ENCODE measurements around the gene IGF1R. TPM values are rescaled to one million over a fixed set of nuclear protein-coding genes. Genes with fewer than 3 reads are reported as not detected.

IGF1R gene
- total RNA-seq, 2 experiments from 2014 or later: 22.8 to 24.7 TPM

DNA sequence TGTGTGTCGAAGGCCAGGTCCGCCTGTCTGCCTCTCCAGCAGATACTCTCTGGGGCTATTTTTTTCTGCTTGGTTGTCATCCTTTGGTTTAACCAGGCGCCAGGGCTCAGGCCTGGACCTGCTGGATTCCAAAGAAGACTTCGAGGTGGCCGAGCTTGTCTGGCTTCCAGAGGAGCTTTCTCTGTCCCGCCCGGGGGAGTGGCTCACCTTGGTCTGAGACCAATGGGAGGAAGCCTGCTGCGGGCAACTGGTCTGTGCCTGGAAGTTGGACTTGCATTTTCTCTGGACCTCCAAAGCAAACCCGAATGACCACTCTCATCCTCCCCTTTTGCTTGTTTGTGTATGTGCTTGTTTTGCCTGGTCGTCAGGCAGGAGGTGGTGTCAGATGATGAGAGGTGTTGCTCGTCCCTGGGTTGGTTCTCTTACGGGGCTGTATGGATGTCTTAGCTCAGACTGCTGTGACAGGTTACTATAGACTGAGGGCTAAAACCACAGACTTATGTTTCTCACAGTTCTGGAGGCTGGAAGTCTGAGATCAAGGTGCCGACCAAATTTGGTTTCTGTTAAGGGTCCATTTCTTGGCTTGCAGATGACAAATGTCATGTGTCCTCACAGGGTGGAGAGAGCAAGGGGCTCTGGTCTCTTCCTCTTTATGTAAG lies 19.3 kb downstream of the IGF1R start:
- Mint-ChIP-seq H3K27ac (no peak overlapping the region), H3K36me3 (ENCODE audit: low read depth) (peaks cover 3% of the 10 kb centered on the region), H3K27me3 (no peaks in the 10 kb centered on the region), H3K4me3 (no peak overlapping the region), H3K4me1 (ENCODE audit: low read depth) (peaks cover 63% of the 10 kb centered on the region), H3K9me3 (no peaks in the 10 kb centered on the region)
- intact Hi-C loops (cut with micrococcal nuclease): no loop called here
- CTCF ChIA-PET: interaction anchor here (1.2 to 2.5 kb wide), 6 partner anchors 8 to 148 kb away, joined by 3 to 9 read pairs (median 4); no protein-coding TSS in a partner anchor
- TF ChIP-seq, protein P1, sequence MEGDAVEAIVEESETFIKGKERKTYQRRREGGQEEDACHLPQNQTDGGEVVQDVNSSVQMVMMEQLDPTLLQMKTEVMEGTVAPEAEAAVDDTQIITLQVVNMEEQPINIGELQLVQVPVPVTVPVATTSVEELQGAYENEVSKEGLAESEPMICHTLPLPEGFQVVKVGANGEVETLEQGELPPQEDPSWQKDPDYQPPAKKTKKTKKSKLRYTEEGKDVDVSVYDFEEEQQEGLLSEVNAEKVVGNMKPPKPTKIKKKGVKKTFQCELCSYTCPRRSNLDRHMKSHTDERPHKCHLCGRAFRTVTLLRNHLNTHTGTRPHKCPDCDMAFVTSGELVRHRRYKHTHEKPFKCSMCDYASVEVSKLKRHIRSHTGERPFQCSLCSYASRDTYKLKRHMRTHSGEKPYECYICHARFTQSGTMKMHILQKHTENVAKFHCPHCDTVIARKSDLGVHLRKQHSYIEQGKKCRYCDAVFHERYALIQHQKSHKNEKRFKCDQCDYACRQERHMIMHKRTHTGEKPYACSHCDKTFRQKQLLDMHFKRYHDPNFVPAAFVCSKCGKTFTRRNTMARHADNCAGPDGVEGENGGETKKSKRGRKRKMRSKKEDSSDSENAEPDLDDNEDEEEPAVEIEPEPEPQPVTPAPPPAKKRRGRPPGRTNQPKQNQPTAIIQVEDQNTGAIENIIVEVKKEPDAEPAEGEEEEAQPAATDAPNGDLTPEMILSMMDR (IDR thresholded peaks at IDR 0.05): no peak
- ATAC-seq (no peak), DNase-seq (no peak)
- POLR2A ChIA-PET: interaction anchor here (1.3 kb wide), 1 partner anchor 11 kb away, joined by 4 read pairs; no protein-coding TSS in a partner anchor

DNA sequence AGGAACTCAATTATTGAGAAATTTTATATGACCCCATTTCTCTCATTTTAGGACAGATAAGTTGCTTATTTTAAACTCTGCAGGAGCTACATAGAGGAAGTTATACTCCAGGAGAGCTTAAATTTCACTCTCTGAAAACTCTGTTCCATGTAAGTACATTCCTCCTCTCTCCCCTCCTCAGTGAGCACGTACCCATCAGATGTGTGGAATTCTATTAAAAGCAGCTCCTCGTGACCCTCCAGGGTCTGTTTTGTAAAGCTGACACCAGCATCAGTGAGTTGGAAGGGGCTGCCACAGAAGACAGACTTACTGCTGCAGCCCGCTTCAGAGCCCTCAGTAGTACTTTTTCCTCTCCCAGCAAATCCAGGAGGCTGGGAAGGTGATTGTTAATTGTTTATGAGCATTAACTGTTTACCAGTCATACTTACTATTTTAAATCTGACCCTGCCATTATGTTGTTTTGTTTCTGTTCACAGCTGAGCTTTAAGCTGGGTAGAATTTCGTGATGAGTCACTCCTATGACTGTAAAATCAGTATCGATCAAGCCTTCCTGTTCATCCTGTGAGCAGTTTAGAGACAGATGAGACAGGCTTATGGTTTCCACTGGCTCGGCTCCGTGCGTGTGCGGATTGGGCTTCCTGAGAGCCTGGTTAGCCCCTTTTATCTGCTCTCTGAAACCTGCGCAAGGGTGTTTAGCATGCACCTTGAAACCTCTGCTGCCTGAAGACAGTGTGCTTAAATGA lies 20.4 kb downstream of the IGF1R start:
- ChIA-PET CTCF (interaction anchor here (1.4 to 2.5 kb wide), 4 partner anchors 9 to 150 kb away, joined by 3 to 9 read pairs (median 6); no protein-coding TSS in a partner anchor), POLR2A (no interaction called here)
- intact Hi-C loops (cut with micrococcal nuclease): no loop called here
- DNase-seq (peak; percentile 69), ATAC-seq (peak; percentile 96)
- peaks cover 62% of the 10 kb centered on the region for H3K4me1 Mint-ChIP-seq (ENCODE audit: low read depth)
- H3K27me3 Mint-ChIP-seq: no peaks in the 10 kb centered on the region
- peak overlapping the region; percentile 32 for H3K27ac Mint-ChIP-seq
- H3K4me3 Mint-ChIP-seq: no peak overlapping the region
- H3K36me3 Mint-ChIP-seq (ENCODE audit: low read depth): peaks cover 3% of the 10 kb centered on the region
- TF ChIP-seq, protein P1 (IDR thresholded peaks at IDR 0.05): no peak
- no peaks in the 10 kb centered on the region for H3K9me3 Mint-ChIP-seq

DNA sequence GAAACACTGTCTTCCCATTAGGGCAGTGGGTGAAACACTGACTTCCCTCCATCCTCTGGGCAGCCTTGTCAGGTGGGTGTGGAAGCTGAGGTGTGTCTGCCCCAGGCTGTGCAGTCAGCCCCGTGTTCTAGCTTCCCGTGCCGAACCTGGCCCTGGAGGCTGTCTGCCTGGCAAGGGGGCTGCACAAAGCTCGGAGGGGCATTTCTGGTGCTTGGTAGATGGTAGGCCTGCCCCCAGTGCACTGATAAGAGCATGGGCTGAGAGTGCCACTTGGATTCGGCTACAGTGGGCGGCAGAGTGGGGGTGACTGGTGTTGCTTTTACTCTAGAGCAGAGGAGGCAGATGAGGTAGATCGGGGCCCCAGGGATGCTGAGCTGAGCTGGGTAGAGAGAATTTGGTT lies 21.3 kb downstream of the IGF1R start:
- Mint-ChIP-seq H3K4me1 (ENCODE audit: low read depth) (peaks cover 62% of the 10 kb centered on the region), H3K36me3 (ENCODE audit: low read depth) (peaks cover 3% of the 10 kb centered on the region), H3K4me3 (no peak overlapping the region), H3K9me3 (no peaks in the 10 kb centered on the region), H3K27me3 (no peaks in the 10 kb centered on the region), H3K27ac (no peak overlapping the region)
- ChIA-PET POLR2A (interaction anchor here (0.6 kb wide), 1 partner anchor 293 kb away, joined by 3 read pairs; no protein-coding TSS in a partner anchor), CTCF (no interaction called here)
- intact Hi-C loops (cut with micrococcal nuclease): no loop called here
- TF ChIP-seq, protein P1 (IDR thresholded peaks at IDR 0.05): no peak
- ATAC-seq (no peak), DNase-seq (no peak)

DNA sequence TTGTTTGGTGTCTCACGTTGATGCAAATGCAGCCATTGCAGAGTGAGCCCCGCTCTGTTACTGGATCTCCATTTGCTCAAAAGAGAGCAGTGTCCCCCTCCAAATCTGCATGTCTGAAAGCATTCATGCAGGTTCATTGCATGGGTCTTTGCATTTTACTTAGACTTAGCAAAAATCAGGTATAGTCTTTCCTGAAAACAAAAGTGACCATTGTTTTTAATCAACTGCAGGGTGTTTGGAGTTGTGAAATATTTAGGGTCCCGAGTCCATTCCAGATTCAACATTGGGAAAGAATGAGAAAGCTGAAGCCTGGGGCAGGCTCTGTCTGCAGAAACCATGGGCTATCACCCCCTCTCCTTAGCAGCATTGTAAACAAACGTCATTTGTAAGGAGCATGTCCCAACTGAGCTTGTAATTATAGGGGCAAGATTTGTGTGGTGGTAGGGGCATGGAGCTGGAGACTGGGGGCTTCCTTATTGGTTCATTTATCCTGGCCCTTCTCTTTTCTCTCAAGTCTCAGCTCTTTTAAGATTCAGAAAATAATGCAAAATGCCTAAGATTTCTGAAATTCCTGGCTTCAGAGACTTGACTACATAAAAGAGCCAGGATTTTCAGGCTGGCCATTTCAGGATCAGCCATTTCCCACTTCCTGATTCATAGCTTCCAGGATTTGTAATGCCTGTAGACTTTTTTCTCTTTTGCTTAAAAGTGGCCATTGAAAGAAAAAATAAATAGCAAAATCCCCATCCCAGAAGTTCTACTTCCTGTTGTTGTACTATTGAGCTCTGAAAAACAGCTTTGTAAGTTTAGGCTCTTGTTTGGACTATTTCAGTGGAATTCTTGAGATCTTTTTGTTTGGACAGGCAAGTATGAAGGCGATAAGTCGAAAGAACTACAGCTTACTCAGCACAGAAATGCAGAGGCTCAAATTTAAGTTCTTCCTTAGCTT lies 23.0 kb downstream of the IGF1R start:
- Mint-ChIP-seq H3K4me3 (no peak overlapping the region), H3K9me3 (no peaks in the 10 kb centered on the region), H3K36me3 (ENCODE audit: low read depth) (no peaks in the 10 kb centered on the region), H3K27me3 (no peaks in the 10 kb centered on the region), H3K4me1 (ENCODE audit: low read depth) (peaks cover 58% of the 10 kb centered on the region), H3K27ac (no peak overlapping the region)
- POLR2A ChIA-PET: no interaction called here
- CTCF ChIA-PET: interaction anchor here (0.6 to 1.7 kb wide), 4 partner anchors 10 to 542 kb away, joined by 3 to 6 read pairs (median 4); no protein-coding TSS in a partner anchor
- no peak for ATAC-seq
- TF ChIP-seq, protein P1 (IDR thresholded peaks at IDR 0.05): no peak
- DNase-seq: no peak
- intact Hi-C loops (cut with micrococcal nuclease): no loop called here

Measured in activated CD8-positive, alpha-beta T cell treated with anti-CD3 and anti-CD28 coated beads for 36 hours (primary cell).